ENCODE data around the gene IFIT1B.
"Not testable (repeated sequence)": the region's sequence is repeated elsewhere in the genome, so short reads cannot be mapped to it uniquely, and the experiment has no call there.

Gene IFIT1B, protein sequence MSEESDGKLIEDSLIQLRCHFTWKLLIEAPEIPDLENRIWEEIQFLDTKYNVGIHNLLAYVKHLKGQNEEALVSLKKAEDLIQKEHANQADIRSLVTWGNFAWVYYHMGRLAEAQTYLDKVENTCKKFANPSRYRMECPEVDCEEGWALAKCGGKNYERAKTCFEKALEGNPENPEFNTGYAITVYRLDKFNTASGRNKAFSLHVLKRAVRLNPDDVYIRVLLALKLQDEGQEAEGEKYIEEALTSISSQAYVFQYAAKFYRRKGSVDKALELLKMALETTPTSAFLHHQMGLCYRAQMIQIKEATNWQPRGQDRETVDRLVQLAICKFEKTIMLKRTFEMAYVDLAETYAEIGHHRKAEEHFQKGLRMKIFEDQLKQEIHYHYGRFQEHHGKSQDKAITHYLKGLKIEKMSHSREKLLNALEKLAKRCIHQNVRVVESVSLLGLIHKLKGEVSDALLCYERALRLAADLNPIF

DNA sequence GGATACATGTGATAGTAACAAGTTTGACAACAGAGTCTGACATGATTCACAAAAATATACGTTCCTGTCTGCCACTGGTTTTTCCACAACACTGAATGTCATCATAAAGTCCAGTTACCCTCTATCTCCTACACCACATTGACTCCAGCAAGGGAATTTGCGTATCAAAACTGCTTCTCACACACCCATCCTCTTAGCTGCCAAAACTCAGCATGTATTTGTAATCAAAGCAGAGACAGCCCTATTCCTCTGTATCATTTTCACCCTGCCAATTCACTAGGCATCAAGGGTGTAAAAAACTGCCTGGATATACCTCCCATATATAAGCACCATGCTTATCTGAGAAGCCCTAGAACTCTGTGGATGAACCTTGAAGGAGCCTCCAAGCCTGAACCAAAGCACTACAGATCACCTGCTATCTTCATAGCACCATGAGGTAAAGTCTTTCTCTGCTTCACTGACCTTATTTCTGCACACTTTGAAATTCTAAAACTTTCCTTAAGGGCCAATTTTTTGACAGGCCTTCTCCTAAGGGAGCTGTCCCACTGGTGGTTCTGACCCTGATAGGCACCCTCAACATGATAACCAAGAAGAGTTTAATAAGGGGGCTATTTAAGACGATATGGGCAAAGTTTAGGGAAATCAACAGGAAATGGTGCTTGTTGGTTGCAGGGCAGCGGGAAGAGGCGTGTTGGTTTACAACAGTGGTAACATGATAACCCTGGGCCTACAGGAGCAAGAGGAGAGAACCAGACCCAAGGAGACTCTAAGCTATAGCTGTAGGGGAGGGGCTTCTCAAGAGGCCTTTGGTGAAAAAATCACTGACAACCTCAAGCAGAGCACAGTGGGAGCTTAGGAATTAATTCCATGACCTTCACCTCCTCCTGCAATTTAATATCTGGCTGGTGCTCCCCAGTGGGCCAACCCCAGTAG is at the start of gene IFIT1B:
Gene IFIT1B, plus strand, starts transcription at position 352 of the 933 bp plus-strand sequence. Its CDS starts 80 bp downstream, at position 432.
- no peak for DNase-seq

GRCh38 chr10:89329151-89329550 is 48.7 kb upstream of the IFIT1B start:
- DNase-seq: no peak

GRCh38 chr10:89330014-89330413 is 47.8 kb upstream of the IFIT1B start:
- not testable (repeated sequence) for DNase-seq

DNA sequence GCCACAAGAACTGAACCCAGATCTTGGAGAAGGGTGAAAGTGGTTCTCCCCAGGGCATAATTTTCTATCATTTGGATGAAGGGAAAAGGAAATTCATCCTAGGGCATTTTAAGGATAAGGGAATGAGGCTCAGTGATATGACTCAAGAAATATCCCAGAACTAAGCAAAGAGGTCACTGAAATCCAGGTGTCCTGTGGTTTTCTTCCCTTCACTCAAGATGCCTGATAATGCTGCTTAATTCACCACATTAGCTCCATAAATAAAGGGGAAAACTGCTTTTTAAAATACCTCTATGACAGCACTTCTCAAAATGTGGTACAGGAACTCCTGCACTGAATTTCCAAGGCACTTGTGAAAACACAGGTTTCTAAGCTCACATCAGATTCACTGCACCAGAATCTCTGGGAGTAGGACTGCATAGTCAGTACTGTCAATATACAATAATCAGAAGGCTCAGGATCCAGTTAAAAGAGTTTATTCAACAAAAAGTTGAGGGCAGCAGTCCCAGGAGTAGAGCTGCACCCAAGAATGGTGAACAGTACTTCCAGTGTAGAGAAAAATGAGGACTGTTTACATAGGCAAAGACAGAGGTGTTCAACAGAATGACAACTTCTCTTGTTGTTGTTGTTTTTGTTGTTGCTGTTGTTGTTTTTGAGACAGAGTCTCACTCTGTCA is 47.2 kb upstream of the IFIT1B start:
- no peak for DNase-seq

GRCh38 chr10:89331487-89332122 is 46.3 kb upstream of the IFIT1B start:
- not testable (repeated sequence) for DNase-seq

DNA sequence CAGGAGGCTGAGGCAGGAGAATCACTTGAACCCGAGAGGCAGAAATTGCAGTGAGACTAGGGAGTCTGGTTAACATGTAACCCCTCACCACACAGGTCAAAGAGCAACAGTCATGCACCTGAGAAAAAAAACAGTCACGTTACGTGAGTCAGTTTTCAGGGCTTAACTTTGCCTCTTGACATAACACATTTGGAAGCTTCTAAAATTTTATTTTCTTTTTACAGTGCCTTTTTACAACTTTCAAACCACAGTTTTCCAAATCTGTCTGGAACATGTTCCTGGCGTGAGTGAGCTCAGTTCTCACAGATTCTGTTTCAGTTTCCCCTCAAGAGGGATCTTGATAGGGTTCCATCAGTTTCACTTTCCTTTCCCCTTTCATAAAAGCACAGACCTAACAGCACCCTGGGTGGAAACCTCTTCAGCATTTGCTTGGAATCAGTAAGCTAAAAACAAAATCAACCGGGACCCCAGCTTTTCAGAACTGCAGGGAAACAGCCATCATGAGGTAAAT is 45.7 kb upstream of the IFIT1B start:
- DNase-seq: no peak

DNA sequence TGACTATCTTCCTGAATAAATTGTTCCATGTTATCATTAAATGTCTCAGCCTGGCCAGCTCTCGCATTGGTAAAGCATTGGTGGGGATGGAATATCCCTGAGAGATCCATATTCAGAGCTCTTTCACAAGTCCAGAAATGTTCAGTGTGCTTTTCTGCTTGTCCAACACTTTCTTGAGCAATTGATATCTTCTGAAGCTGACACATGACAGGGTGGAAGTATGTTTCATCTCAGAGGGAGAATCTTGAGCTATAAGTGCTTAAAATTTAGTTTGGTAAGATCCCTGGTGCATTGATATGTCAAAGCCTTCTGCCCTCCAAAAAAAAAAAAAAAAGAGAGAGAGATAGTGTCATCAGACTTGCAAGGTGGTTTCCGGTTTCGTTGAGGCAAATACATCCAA is 42.6 kb upstream of the IFIT1B start:
- no peak for DNase-seq

GRCh38 chr10:89336241-89336640 is 41.6 kb upstream of the IFIT1B start:
- DNase-seq: no peak

DNA sequence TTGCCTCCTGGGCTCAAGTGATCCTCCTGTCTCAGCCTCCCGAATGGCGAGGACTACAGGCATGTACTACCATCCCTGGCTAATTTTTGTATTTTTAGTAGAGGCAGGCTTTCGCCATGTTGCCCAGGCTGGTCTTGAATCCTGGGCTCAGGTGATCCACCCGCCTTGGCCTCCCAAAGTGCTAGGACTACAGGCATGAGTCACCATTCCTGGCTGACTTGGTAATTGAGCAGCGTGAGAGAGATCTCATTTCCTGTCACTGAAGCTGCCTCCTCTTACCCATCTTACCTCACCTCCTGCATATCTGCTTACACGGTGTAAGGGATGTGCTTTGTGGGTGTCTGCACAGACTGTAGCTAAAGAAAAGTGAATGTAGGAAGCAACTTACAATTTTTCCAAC is 40.4 kb upstream of the IFIT1B start:
- DNase-seq: peak in 6 of 56 donors; percentile 17 to 49 (median 32)

GRCh38 chr10:89338713-89339112 is 39.1 kb upstream of the IFIT1B start:
- no peak for DNase-seq

DNA sequence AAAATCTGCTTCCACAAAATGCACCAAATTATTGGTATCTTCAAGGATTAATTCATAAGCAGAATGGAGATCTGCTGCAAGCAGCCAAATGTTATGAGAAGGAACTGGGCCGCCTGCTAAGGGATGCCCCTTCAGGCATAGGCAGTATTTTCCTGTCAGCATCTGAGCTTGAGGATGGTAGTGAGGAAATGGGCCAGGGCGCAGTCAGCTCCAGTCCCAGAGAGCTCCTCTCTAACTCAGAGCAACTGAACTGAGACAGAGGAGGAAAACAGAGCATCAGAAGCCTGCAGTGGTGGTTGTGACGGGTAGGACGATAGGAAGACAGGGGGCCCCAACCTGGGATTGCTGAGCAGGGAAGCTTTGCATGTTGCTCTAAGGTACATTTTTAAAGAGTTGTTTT is 38.0 kb upstream of the IFIT1B start:
- no peak for DNase-seq

DNA sequence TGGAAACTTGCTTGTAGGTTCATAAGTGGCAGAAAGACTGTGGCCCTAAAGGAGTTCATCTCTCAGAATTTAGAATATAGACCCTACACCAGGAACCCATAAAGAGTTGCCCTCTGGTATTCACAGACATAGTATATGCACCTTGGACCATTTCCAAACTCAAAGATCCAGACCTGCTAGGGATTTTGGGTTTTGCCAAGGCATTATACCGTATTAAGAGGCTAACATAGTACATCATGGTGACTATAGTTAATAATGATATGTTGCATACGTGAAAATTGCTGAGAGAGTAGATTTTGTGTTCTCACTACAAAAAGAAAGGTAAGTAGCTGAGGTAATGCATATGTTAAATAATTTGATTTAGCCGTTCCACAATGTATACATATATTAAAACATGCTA is 36.2 kb upstream of the IFIT1B start:
- no peak for DNase-seq

DNA sequence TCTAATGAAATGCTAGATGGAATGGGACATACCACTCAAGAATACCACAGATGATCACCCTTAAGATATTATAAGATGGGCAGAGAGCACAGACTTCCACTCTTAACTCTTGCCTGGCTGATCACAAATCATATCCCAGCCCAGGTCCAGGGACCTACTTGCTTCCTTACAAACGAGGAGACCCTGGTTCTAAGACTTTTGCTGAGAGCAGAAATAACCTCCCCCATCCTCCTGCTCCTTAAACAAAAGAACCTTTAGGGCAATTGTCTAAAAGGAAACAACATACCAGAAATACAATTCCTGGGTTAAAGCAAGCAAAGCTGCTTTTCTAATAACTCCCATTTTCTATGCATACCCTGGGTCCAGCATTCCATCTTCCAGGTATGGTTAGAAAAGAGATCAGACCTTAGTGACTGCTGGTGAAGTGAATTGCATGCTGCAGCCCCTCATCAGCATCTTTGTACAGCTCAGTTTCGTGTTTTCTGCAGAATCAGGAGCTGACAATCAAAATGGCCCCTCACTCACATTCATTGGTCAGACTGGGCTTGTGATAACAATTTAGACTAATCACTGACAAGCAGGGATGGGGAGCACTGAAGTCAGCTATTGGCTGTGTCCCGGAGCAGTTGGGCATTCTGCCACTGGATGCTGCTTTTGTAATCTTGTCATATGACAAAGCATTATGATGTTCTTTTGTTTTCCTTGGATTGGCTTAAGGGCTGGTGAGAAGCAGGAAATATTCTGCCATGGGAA is 35.5 kb upstream of the IFIT1B start:
- DNase-seq: peak in 53 of 56 donors; percentile 23 to 91 (median 76)

- no peak for DNase-seq
Observed at GRCh38 chr10:89343089-89343767, 34.6 kb upstream of the IFIT1B start.

- no peak for DNase-seq
Observed at GRCh38 chr10:89344156-89344555, 33.7 kb upstream of the IFIT1B start.

- no peak for DNase-seq
Observed at GRCh38 chr10:89345367-89346000, 32.4 kb upstream of the IFIT1B start.

GRCh38 chr10:89346405-89347254 is 31.2 kb upstream of the IFIT1B start:
- no peak for DNase-seq
